SK-N-SH treated with all-trans-retinoic acid at 6 μM for 48 hours (cell line): Measurements from ENCODE around the gene PLA2G4B.
A peak's percentile ranks its signal among the peaks of the same experiment; 100 is the strongest.
"Not testable (repeated sequence)": the region's sequence is repeated elsewhere in the genome, so short reads cannot be mapped to it uniquely, and the experiment has no call there.

Source experiments
- ATAC-seq: fragments of 200-7000 bp; cut with Tn5 transposase; 3 replicates; pipeline ENCODE4 v1.9.1; 2020; ENCODE audit warnings: mild to moderate bottlenecking, moderate library complexity
- ARNTL ChIP-seq: fragments of 450-650 bp; formaldehyde crosslinking; IDR thresholded peaks from 2 replicates; pipeline ENCODE4 v1.5.0; 2020; ENCODE audit warnings: low read depth, mild to moderate bottlenecking, moderate library complexity, borderline replicate concordance
- BACH2 ChIP-seq: fragments of 250-450 bp; sonication (Bioruptor Pico); IDR thresholded peaks from 2 replicates; pipeline ENCODE4 v1.9.0; 2021; ENCODE audit warnings: mild to moderate bottlenecking, borderline replicate concordance
- CSDC2 ChIP-seq: fragments of 250-450 bp; sonication (Bioruptor Pico); IDR thresholded peaks from 2 replicates; pipeline ENCODE4 v1.5.0; 2020; ENCODE audit warnings: mild to moderate bottlenecking, moderate library complexity
- ESRRG ChIP-seq: fragments of 250-450 bp; sonication (Bioruptor Pico); IDR thresholded peaks from 2 replicates; pipeline ENCODE4 v1.6.1; 2021; ENCODE audit warnings: mild to moderate bottlenecking
- GLIS3 ChIP-seq: fragments of 250-450 bp; sonication (Bioruptor Pico); IDR thresholded peaks from 2 replicates; pipeline ENCODE4 v1.5.0; 2020; ENCODE audit warnings: mild to moderate bottlenecking, moderate library complexity
- ISL1 ChIP-seq: fragments of 250-450 bp; sonication (Bioruptor Pico); IDR thresholded peaks from 2 replicates; pipeline ENCODE4 v2.1.2; 2022; ENCODE audit warnings: mild to moderate bottlenecking, moderate library complexity
- OSR1 ChIP-seq: fragments of 250-450 bp; sonication (Bioruptor Pico); IDR thresholded peaks from 2 replicates; pipeline ENCODE4 v1.8.0; 2022; ENCODE audit warnings: moderate library complexity, mild to moderate bottlenecking, inconsistent platforms
- PPARA ChIP-seq: fragments of 250-450 bp; sonication (Bioruptor Pico); IDR thresholded peaks from 2 replicates; pipeline ENCODE4 v1.5.0; 2020; ENCODE audit warnings: mild to moderate bottlenecking, borderline replicate concordance
- RARB ChIP-seq: fragments of 250-450 bp; sonication (Bioruptor Pico); IDR thresholded peaks from 2 replicates; pipeline ENCODE4 v1.8.0; 2021; ENCODE audit warnings: mild to moderate bottlenecking, moderate library complexity
- SNAI2 ChIP-seq: fragments of 250-450 bp; sonication (Bioruptor Pico); IDR thresholded peaks from 2 replicates; pipeline ENCODE4 v1.5.0; 2020; ENCODE audit warnings: mild to moderate bottlenecking, moderate library complexity
- TCF4 ChIP-seq: fragments of 250-450 bp; sonication (Bioruptor Pico); IDR thresholded peaks from 2 replicates; pipeline ENCODE4 v1.8.0; 2021; ENCODE audit warnings: mild to moderate bottlenecking, moderate library complexity, borderline replicate concordance
- ZFP3 ChIP-seq: fragments of 250-450 bp; sonication (Bioruptor Pico); IDR thresholded peaks from 2 replicates; pipeline ENCODE4 v1.5.0; 2020; ENCODE audit warnings: mild to moderate bottlenecking, moderate library complexity
- ZFP30 ChIP-seq: fragments of 450-650 bp; formaldehyde crosslinking; IDR thresholded peaks from 2 replicates; pipeline ENCODE4 v1.5.0; 2022; ENCODE audit warnings: mild to moderate bottlenecking, moderate library complexity
- ZNF565 ChIP-seq: fragments of 450-650 bp; formaldehyde crosslinking; conservative IDR thresholded peaks from 2 replicates; pipeline ENCODE4 v1.5.0; 2020; ENCODE audit warnings: low read depth, mild to moderate bottlenecking, moderate library complexity
- ZNF8 ChIP-seq: fragments of 450-650 bp; formaldehyde crosslinking; IDR thresholded peaks from 2 replicates; pipeline ENCODE4 v1.5.0; 2020; ENCODE audit warnings: mild to moderate bottlenecking, moderate library complexity
- TF ChIP-seq, protein P1 (sequence below): fragments of 250-450 bp; sonication (Bioruptor Pico); IDR thresholded peaks from 2 replicates; pipeline ENCODE4 v1.8.0; 2021; ENCODE audit warnings: low read depth, mild to moderate bottlenecking, moderate library complexity, borderline replicate concordance
- TF ChIP-seq, protein P2 (sequence below): fragments of 250-450 bp; sonication (Bioruptor Pico); IDR thresholded peaks from 2 replicates; pipeline ENCODE4 v1.5.1; 2020; ENCODE audit warnings: low read depth, mild to moderate bottlenecking, moderate library complexity
- TF ChIP-seq, protein P3 (sequence below): fragments of 250-450 bp; sonication (Bioruptor Pico); IDR thresholded peaks from 2 replicates; pipeline ENCODE4 v1.8.0; 2020; ENCODE audit warnings: mild to moderate bottlenecking, moderate library complexity, borderline replicate concordance
- TF ChIP-seq, protein P4 (sequence below): fragments of 250-450 bp; sonication (Bioruptor Pico); IDR thresholded peaks from 2 replicates; pipeline ENCODE4 v1.5.0; 2020; ENCODE audit warnings: mild to moderate bottlenecking, moderate library complexity
- TF ChIP-seq, protein P5 (sequence below): fragments of 250-450 bp; sonication (Bioruptor Pico); IDR thresholded peaks from 2 replicates; pipeline ENCODE4 v1.5.1; 2021; ENCODE audit warnings: mild to moderate bottlenecking, moderate library complexity

The PLA2G4B gene

DNA sequence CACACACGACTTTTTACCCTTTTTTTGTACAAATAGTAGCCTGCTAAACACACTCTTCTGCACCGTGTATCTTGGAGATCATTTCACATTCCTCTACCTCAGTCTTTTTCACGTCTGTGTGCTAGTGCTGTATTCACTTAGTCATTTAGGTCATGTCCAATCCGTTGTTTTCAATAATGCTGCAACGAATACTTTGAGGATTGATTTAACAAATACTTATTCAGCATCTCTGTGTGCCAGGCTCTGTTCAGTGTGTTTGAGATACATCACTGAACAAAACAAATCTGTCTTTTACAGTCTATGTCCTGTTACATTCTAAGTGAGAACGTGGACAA is 9.9 kb upstream of the PLA2G4B start:
- ATAC-seq = peak; percentile 8

DNA sequence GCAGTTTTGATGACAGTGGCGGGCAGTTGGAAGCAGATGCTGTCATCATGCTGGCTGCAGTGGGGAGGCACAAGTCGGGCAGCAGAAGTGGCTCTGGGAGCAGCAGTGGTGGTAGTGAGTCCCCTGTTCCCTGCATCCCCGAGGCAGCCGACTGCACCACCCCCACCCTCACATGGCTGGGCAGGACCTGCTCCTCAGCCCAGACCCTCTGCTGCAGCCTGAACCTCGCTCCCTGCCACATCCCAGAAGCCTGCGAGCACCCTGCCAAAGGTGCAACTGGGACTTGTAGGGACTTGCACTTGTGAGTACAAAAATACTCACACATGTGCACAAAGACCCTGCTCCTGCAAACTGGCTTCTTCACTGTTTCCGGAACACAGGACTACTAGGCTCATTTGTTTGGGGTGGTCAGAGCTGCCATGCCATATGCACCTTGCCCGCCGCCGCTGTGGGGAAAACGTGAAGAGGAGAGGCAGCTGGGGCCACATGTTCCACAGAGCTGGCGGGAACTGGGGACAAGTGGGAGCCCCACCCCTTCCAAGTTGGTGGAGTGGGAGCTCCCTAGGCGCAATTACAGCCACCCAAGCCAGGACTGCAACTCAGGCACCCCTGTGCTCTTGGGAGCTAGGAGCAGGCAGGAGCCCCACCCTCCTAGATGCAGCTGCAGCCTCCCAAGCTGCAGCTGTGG is 8.5 kb upstream of the PLA2G4B start:
- no peak for ATAC-seq
- TF ChIP-seq SNAI2 (CRISPR knock-in tag) (no peak), ZNF565 (CRISPR knock-in tag) (no peak), CSDC2 (CRISPR knock-in tag) (no peak), OSR1 (no peak), TCF4 (CRISPR knock-in tag) (no peak)
- TF ChIP-seq, protein P1, sequence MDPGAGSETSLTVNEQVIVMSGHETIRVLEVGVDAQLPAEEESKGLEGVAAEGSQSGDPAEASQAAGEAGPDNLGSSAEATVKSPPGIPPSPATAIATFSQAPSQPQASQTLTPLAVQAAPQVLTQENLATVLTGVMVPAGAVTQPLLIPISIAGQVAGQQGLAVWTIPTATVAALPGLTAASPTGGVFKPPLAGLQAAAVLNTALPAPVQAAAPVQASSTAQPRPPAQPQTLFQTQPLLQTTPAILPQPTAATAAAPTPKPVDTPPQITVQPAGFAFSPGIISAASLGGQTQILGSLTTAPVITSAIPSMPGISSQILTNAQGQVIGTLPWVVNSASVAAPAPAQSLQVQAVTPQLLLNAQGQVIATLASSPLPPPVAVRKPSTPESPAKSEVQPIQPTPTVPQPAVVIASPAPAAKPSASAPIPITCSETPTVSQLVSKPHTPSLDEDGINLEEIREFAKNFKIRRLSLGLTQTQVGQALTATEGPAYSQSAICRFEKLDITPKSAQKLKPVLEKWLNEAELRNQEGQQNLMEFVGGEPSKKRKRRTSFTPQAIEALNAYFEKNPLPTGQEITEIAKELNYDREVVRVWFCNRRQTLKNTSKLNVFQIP (CRISPR knock-in tag) = no peak
- TF ChIP-seq, protein P2, sequence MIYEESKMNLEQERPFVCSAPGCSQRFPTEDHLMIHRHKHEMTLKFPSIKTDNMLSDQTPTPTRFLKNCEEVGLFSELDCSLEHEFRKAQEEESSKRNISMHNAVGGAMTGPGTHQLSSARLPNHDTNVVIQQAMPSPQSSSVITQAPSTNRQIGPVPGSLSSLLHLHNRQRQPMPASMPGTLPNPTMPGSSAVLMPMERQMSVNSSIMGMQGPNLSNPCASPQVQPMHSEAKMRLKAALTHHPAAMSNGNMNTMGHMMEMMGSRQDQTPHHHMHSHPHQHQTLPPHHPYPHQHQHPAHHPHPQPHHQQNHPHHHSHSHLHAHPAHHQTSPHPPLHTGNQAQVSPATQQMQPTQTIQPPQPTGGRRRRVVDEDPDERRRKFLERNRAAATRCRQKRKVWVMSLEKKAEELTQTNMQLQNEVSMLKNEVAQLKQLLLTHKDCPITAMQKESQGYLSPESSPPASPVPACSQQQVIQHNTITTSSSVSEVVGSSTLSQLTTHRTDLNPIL = no peak

More for the DNA sequence above, 9.9 kb upstream of the PLA2G4B start:
- TF ChIP-seq ARNTL (CRISPR knock-in tag) (no peak), PPARA (CRISPR knock-in tag) (no peak), ISL1 (CRISPR knock-in tag) (no peak), RARB (no peak), ZFP30 (CRISPR knock-in tag) (no peak), ESRRG (CRISPR knock-in tag) (no peak)

DNA sequence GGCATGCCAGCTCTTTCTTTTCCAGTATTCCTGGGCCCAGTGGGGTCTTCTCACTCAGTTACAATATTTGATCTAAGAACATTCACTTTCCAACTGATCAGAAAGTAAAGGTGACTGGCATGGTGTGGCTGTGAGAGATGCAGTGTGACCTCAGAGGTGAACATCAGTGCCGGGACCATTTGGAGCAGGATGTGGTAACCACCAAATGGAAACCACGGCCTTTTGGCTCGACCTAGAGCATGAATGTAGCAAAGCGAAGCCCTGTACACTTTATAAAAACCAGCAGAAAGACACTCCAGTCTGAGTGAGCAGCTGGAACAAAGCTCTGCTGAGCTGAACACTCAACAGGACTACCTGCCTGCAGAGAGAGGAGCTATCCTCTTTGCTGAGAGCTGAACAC is 7.4 kb upstream of the PLA2G4B start:
- not testable (repeated sequence) for ATAC-seq

DNA sequence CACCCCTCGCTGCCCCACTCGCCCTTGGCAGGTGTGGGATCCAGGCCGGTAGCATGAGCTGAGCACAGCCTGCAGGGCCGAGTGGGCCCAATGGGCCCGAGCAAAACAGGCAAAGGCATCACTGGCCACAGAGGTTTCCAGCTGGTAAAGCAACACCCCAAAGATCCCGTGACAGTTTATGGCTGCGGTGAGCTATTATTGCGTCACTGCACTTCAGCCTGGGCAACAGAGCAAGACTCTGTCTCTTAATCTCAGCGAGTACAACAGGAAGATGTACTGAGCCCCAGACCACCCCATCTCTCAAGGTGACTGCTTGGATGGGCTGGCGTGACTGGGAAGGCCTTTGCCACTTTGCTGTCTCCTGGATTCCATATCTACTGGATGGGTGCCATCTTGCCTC is 6.4 kb upstream of the PLA2G4B start:
- ATAC-seq = no peak
- TF ChIP-seq PPARA (CRISPR knock-in tag) = no peak
- TF ChIP-seq SNAI2 (CRISPR knock-in tag) = no peak
- no peak for TF ChIP-seq ISL1 (CRISPR knock-in tag)
- TF ChIP-seq BACH2 (CRISPR knock-in tag) = no peak
- TF ChIP-seq RARB = no peak
- no peak for TF ChIP-seq CSDC2 (CRISPR knock-in tag)
- TF ChIP-seq, protein P2 = no peak
- TF ChIP-seq, protein P3, sequence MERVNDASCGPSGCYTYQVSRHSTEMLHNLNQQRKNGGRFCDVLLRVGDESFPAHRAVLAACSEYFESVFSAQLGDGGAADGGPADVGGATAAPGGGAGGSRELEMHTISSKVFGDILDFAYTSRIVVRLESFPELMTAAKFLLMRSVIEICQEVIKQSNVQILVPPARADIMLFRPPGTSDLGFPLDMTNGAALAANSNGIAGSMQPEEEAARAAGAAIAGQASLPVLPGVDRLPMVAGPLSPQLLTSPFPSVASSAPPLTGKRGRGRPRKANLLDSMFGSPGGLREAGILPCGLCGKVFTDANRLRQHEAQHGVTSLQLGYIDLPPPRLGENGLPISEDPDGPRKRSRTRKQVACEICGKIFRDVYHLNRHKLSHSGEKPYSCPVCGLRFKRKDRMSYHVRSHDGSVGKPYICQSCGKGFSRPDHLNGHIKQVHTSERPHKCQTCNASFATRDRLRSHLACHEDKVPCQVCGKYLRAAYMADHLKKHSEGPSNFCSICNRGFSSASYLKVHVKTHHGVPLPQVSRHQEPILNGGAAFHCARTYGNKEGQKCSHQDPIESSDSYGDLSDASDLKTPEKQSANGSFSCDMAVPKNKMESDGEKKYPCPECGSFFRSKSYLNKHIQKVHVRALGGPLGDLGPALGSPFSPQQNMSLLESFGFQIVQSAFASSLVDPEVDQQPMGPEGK = no peak
- no peak for TF ChIP-seq ZFP3
- TF ChIP-seq ESRRG (CRISPR knock-in tag) = no peak
- TF ChIP-seq TCF4 (CRISPR knock-in tag) = no peak

DNA sequence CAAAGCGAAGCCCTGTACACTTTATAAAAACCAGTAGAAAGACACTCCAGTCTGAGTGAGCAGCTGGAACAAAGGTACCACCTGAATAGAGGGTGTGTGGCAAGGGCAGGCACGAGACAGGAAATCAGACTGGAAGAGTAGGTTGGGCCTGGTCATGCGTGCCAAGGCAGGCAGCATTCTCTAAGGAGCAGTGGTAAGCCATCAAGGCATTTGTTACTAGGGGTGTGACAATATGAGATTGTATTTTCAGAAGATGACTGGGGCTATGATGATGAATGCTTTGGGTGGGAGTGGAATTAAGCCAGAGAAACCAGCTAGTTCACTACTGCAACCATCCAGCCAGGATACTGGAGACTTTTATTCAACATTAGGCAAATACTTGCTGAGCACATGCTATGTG is 5.8 kb upstream of the PLA2G4B start:
- TF ChIP-seq GLIS3 (CRISPR knock-in tag) (no peak), ZNF565 (CRISPR knock-in tag) (no peak), ZFP3 (no peak), ZNF8 (CRISPR knock-in tag) (no peak), BACH2 (CRISPR knock-in tag) (no peak), CSDC2 (CRISPR knock-in tag) (no peak)
- TF ChIP-seq, protein P4, sequence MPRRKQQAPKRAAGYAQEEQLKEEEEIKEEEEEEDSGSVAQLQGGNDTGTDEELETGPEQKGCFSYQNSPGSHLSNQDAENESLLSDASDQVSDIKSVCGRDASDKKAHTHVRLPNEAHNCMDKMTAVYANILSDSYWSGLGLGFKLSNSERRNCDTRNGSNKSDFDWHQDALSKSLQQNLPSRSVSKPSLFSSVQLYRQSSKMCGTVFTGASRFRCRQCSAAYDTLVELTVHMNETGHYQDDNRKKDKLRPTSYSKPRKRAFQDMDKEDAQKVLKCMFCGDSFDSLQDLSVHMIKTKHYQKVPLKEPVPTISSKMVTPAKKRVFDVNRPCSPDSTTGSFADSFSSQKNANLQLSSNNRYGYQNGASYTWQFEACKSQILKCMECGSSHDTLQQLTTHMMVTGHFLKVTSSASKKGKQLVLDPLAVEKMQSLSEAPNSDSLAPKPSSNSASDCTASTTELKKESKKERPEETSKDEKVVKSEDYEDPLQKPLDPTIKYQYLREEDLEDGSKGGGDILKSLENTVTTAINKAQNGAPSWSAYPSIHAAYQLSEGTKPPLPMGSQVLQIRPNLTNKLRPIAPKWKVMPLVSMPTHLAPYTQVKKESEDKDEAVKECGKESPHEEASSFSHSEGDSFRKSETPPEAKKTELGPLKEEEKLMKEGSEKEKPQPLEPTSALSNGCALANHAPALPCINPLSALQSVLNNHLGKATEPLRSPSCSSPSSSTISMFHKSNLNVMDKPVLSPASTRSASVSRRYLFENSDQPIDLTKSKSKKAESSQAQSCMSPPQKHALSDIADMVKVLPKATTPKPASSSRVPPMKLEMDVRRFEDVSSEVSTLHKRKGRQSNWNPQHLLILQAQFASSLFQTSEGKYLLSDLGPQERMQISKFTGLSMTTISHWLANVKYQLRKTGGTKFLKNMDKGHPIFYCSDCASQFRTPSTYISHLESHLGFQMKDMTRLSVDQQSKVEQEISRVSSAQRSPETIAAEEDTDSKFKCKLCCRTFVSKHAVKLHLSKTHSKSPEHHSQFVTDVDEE = no peak
- TF ChIP-seq, protein P5, sequence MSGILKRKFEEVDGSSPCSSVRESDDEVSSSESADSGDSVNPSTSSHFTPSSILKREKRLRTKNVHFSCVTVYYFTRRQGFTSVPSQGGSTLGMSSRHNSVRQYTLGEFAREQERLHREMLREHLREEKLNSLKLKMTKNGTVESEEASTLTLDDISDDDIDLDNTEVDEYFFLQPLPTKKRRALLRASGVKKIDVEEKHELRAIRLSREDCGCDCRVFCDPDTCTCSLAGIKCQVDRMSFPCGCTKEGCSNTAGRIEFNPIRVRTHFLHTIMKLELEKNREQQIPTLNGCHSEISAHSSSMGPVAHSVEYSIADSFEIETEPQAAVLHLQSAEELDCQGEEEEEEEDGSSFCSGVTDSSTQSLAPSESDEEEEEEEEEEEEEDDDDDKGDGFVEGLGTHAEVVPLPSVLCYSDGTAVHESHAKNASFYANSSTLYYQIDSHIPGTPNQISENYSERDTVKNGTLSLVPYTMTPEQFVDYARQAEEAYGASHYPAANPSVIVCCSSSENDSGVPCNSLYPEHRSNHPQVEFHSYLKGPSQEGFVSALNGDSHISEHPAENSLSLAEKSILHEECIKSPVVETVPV = no peak
- TF ChIP-seq, protein P3 = no peak
- ATAC-seq = no peak
